K562 treated with DMSO at 1 percent for 12 hours (cell line): Measurements from ENCODE around the gene NLRP14. TPM values are rescaled to one million over a fixed set of nuclear protein-coding genes. Genes with fewer than 3 reads are reported as not detected.

ENCODE experiments used
- total RNA-seq: library from RNA; unstranded; fragments of 300-600 nt; gene quantifications from 2 replicates; pipeline ENCODE4 v1.2.3, GENCODE V29; 2022; ENCODE audit not compliant: insufficient read depth

Gene NLRP14
- total RNA-seq = 0.21 TPM in 1 of 2 replicates, not detected in the other

GRCh38 chr11:7020183-7020917 is at the start of gene NLRP14, which contains the start of gene ZNF214:
TSS of gene NLRP14 (plus strand) at chr11:7020479. CDS start at chr11:7038587, 18,108 bp downstream.
TSS of gene ZNF214 (minus strand) at chr11:7020346. CDS start at chr11:7002835, 17,511 bp downstream.

GRCh38 chr11:7088921-7089320 is 68.6 kb downstream of the NLRP14 start, which contains the start of gene RBMXL2:
TSS of gene RBMXL2 (plus strand) at chr11:7088998. CDS start at chr11:7089121, 123 bp downstream.

Other genes starting within 250 kb of the NLRP14 start
- not detected in 2 replicates for gene OR2AG2, start 248.5 kb upstream of the NLRP14 start, total RNA-seq
- gene OR2AG1, start 237.5 kb upstream of the NLRP14 start, total RNA-seq = not detected in 2 replicates
- gene OR6A2, start 220.8 kb upstream of the NLRP14 start, total RNA-seq = 0.17 TPM in 1 of 2 replicates, not detected in the other
- gene OR10A5, start 174.8 kb upstream of the NLRP14 start, total RNA-seq = not detected in 2 replicates
- not detected in 2 replicates for gene OR10A2, start 157.4 kb upstream of the NLRP14 start, total RNA-seq
- not detected in 2 replicates for gene OR10A4, start 143.9 kb upstream of the NLRP14 start, total RNA-seq
- gene OR2D2, start 128.0 kb upstream of the NLRP14 start, total RNA-seq = not detected in 2 replicates
- gene OR2D3, start 99.5 kb upstream of the NLRP14 start, total RNA-seq = not detected in 2 replicates
- 3.4 and 7.9 TPM in 2 replicates for gene ZNF215, start 94.1 kb upstream of the NLRP14 start, total RNA-seq
- 0.94 TPM in 1 of 2 replicates, not detected in the other for gene ZNF214, start 133 bp upstream of the NLRP14 start, total RNA-seq
- gene RBMXL2, start 68.5 kb downstream of the NLRP14 start, total RNA-seq = 1.1 TPM in 1 of 2 replicates, not detected in the other
- not detected in 2 replicates for gene SYT9, start 231.4 kb downstream of the NLRP14 start, total RNA-seq